IMR-90 (cell line): ENCODE measurements around the gene KRTAP3-2. TPM values are rescaled to one million over a fixed set of nuclear protein-coding genes. Genes with fewer than 3 reads are reported as not detected.

Experiments used
- ATAC-seq: fragments of 200-7000 bp; cut with Tn5 transposase; 2 replicates; pipeline ENCODE4 v1.9.1; 2020; ENCODE audit warnings: low read depth, mild to moderate bottlenecking, moderate library complexity
- BruUV-seq: library from RNA; stranded (reverse); fragments of 400-500 nt; replicated peaks from 2 replicates; lab custom pipeline; 2021; lab: Mats Ljungman, UMichigan
- CTCF ChIA-PET: fragments of 300-600 bp; formaldehyde crosslinking; extraction: SDS; loops from one replicate; lab custom pipeline; 2021; ENCODE audit warnings: antibody characterized with exemption; lab: Yijun Ruan, JAX
- POLR2A ChIA-PET: fragments of 300-600 bp; sonication (Branson Sonifier 250); formaldehyde crosslinking; loops from one replicate; lab custom pipeline; 2022; ENCODE audit warnings: antibody characterized with exemption; ENCODE audit not compliant: unreplicated experiment; lab: Charles Lee
- DNase-seq: peaks from one replicate; pipeline ENCODE4 v3.0.0; 2013
- H2AFZ ChIP-seq: replicated peaks from 2 replicates; pipeline ENCODE3; 2013; ENCODE audit warnings: low read length, mild to moderate bottlenecking; ENCODE audit not compliant: poor library complexity
- H2AK5ac ChIP-seq: 2 replicates; pipeline ENCODE4 v1.6.1; 2013; ENCODE audit warnings: low read depth, low read length, inconsistent platforms
- H2AK9ac ChIP-seq: replicated peaks from 2 replicates; pipeline ENCODE3; 2013; ENCODE audit warnings: mild to moderate bottlenecking, low read depth, low read length, moderate library complexity; ENCODE audit not compliant: poor library complexity
- H2BK120ac ChIP-seq: 2 replicates; pipeline ENCODE4 v1.6.1; 2013; ENCODE audit warnings: low read depth, low read length, inconsistent platforms
- H2BK15ac ChIP-seq: 3 replicates; pipeline ENCODE4 v1.6.1; 2013; ENCODE audit warnings: low read depth, low read length, inconsistent platforms
- H2BK20ac ChIP-seq: 2 replicates; pipeline ENCODE4 v1.6.1; 2013; ENCODE audit warnings: low read depth, mild to moderate bottlenecking, inconsistent platforms, low read length, moderate library complexity
- H2BK5ac ChIP-seq: 2 replicates; pipeline ENCODE4 v1.6.1; 2013; ENCODE audit warnings: mild to moderate bottlenecking, low read depth, low read length, inconsistent platforms; ENCODE audit not compliant: poor library complexity, severe bottlenecking
- H3K14ac ChIP-seq: replicated peaks from 2 replicates; pipeline ENCODE4 v1.6.1; 2013; ENCODE audit warnings: low read depth, low read length, inconsistent platforms
- H3K18ac ChIP-seq: 2 replicates; pipeline ENCODE4 v1.6.1; 2013; ENCODE audit warnings: low read depth, low read length, control low read depth
- H3K23ac ChIP-seq: 2 replicates; pipeline ENCODE4 v1.6.1; 2013; ENCODE audit warnings: low read depth, low read length, inconsistent platforms
- H3K27ac ChIP-seq: 2 replicates; pipeline ENCODE4 v1.5.1; 2013; ENCODE audit warnings: mild to moderate bottlenecking, control low read depth, low read length; ENCODE audit not compliant: insufficient read depth
- H3K27me3 ChIP-seq: 2 replicates; pipeline ENCODE4 v1.6.1; 2013; ENCODE audit warnings: low read length; ENCODE audit not compliant: control insufficient read depth, insufficient read depth
- H3K36me3 ChIP-seq: 2 replicates; pipeline ENCODE4 v1.6.1; 2013; ENCODE audit warnings: low read length, mixed read lengths; ENCODE audit not compliant: control insufficient read depth, insufficient read depth
- H3K4ac ChIP-seq: 2 replicates; pipeline ENCODE4 v1.6.1; 2013; ENCODE audit warnings: low read depth, low read length, inconsistent platforms
- H3K4me1 ChIP-seq: 2 replicates; pipeline ENCODE4 v1.6.1; 2013; ENCODE audit warnings: low read length, mixed read lengths; ENCODE audit not compliant: control insufficient read depth, insufficient read depth
- H3K4me2 ChIP-seq: 2 replicates; pipeline ENCODE4 v1.6.1; 2013; ENCODE audit warnings: low read depth, mild to moderate bottlenecking, control low read depth, low read length, moderate library complexity
- H3K4me3 ChIP-seq: 2 replicates; pipeline ENCODE4 v1.5.1; 2013; ENCODE audit warnings: low read depth, mild to moderate bottlenecking, control low read depth, low read length, moderate library complexity; ENCODE audit not compliant: insufficient read depth
- H3K56ac ChIP-seq: 2 replicates; pipeline ENCODE4 v1.6.1; 2013; ENCODE audit warnings: low read length, inconsistent platforms; ENCODE audit not compliant: insufficient read depth; ENCODE audit errors: extremely low read depth
- H3K79me1 ChIP-seq, 2 experiments: 2 replicates each; pipeline ENCODE4 v1.6.1; 2013; ENCODE audit warnings: low read length in 2 of 2, inconsistent platforms in 1 of 2, low read depth in 1 of 2
- H3K9ac ChIP-seq: 2 replicates; pipeline ENCODE4 v1.6.1; 2013; ENCODE audit warnings: low read depth, low read length, control low read depth
- H3K9me1 ChIP-seq: 2 replicates; pipeline ENCODE4 v1.6.1; 2013; ENCODE audit warnings: low read length, inconsistent platforms; ENCODE audit not compliant: insufficient read depth
- H3K9me3 ChIP-seq: 2 replicates; pipeline ENCODE4 v1.6.1; 2013; ENCODE audit warnings: low read length; ENCODE audit not compliant: control insufficient read depth, insufficient read depth
- H4K20me1 ChIP-seq: 2 replicates; pipeline ENCODE4 v1.6.1; 2013; ENCODE audit warnings: low read length, inconsistent platforms; ENCODE audit not compliant: insufficient read depth
- H4K5ac ChIP-seq: 2 replicates; pipeline ENCODE4 v1.6.1; 2013; ENCODE audit warnings: mild to moderate bottlenecking, low read depth, low read length, control low read depth
- H4K8ac ChIP-seq, 2 experiments: 2 replicates each; pipeline ENCODE4 v1.6.1; 2013; ENCODE audit warnings: low read depth in 2 of 2, low read length in 2 of 2, control low read depth in 1 of 2, inconsistent platforms in 1 of 2
- H4K91ac ChIP-seq: 2 replicates; pipeline ENCODE4 v1.6.1; 2013; ENCODE audit warnings: low read depth, low read length, inconsistent platforms; ENCODE audit not compliant: insufficient read depth
- MAZ ChIP-seq: IDR thresholded peaks from 2 replicates; pipeline ENCODE4 v1.6.1; 2012; ENCODE audit warnings: low read depth, mild to moderate bottlenecking, low read length, improper control_type of control experiment, moderate library complexity, borderline replicate concordance
- POLR2A ChIP-seq: IDR thresholded peaks from 2 replicates; pipeline ENCODE4 v1.6.1; 2012; ENCODE audit warnings: mild to moderate bottlenecking, low read depth, low read length
- WGBS, 2 experiments: methylation state at CpG; one replicate each; pipeline versions ENCODE4 v1.1.5 to v1.1.7; 2013; ENCODE audit warnings: missing lambda C conversion rate in 2 of 2; ENCODE audit not compliant: insufficient read length in 1 of 2; ENCODE audit errors: extremely low coverage in 2 of 2; 5-methylcytosine and 5-hydroxymethylcytosine counted together
- dilution Hi-C: fragments of 300-500 bp; cut with HindIII; formaldehyde crosslinking; loops from one replicate; pipeline ENCODE4 v1.14.3; 2018; ENCODE audit warnings: low sequenced_read_pairs; ENCODE audit not compliant: unreplicated experiment
- in situ Hi-C: fragments of 300-500 bp; cut with MboI; formaldehyde crosslinking; loops from 3 replicates; pipeline ENCODE4 v1.14.3; 2019; ENCODE audit warnings: low sequenced_read_pairs, inconsistent platforms, mixed read lengths
- intact Hi-C: fragments of 100-400 bp; cut with micrococcal nuclease; formaldehyde crosslinking; loops from 2 replicates; pipeline ENCODE4 v1.10.0; 2022
- polyA plus RNA-seq, 3 experiments: library from polyadenylated mRNA; depleted of rRNA; stranded (reverse); fragments of >200 nt; gene quantifications; 2 replicates each; pipeline ENCODE4 v1.2.3, GENCODE V29; 2012; ENCODE audit warnings: low replicate concordance in 1 of 3
- total RNA-seq: library from RNA; depleted of rRNA; stranded (reverse); fragments of >200 nt; gene quantifications from 2 replicates; pipeline ENCODE4 v1.2.3, GENCODE V29; 2012

The KRTAP3-2 gene
- total and polyA plus RNA-seq, 2 of the 4 experiments (the other 2 are of a cell fraction): not detected

- Histone ChIP-seq H2BK120ac (no peak overlapping the region), H2AK5ac (no peak overlapping the region), H4K5ac (no peak overlapping the region), H3K27ac (no peak overlapping the region), H3K23ac (no peak overlapping the region), H2AFZ (no peak overlapping the region), H3K56ac (no peak overlapping the region), H3K4ac (no peak overlapping the region), H2BK5ac (no peak overlapping the region), H4K91ac (no peak overlapping the region; the same call in 1 of the 2 replicates), H4K20me1 (no peaks in the 10 kb centered on the region), H3K4me3 (no peak overlapping the region), H3K14ac (no peak overlapping the region), H2BK20ac (no peak overlapping the region), H3K9ac (no peak overlapping the region), H3K79me1 (no peaks in the 10 kb centered on the region), H2AK9ac (no peak overlapping the region), H3K4me1 (peaks cover 1% of the 10 kb centered on the region; the same call in 1 of the 2 replicates), H3K9me3 (no peaks in the 10 kb centered on the region; the same call in 1 of the 2 replicates), H2BK15ac (no peak overlapping the region), H3K4me2 (no peak overlapping the region), H4K8ac (no peak overlapping the region), H3K27me3 (no peaks in the 10 kb centered on the region; the same call in 1 of the 2 replicates), H3K9me1 (no peaks in the 10 kb centered on the region; the same call in 1 of the 2 replicates), H3K18ac (no peak overlapping the region), H3K36me3 (no peaks in the 10 kb centered on the region)
- no TSS peak for BruUV-seq
- ChIA-PET POLR2A (no interaction called here), CTCF (no interaction called here)
- TF ChIP-seq MAZ (no peak), POLR2A (no peak)
- DNase-seq (no peak), ATAC-seq (no peak)
- in situ Hi-C loops: no loop called here
- 100% methylated on average over 6 of the region's 13 CpGs; no CpG with 5 or more reads in 1 of the 2 experiments for WGBS, 2 experiments
- intact Hi-C loops: no loop called here
- dilution Hi-C loops: no loop called here
Observed at GRCh38 chr17:41016578-41017215, 17.0 kb upstream of the KRTAP3-2 start.
